Endodermal cell (in vitro differentiated cells): ENCODE measurements around the gene CUEDC1. TPM values are rescaled to one million over a fixed set of nuclear protein-coding genes. Genes with fewer than 3 reads are reported as not detected.

Source experiments
- DNase-seq: peaks from one replicate; pipeline ENCODE4 v3.0.0-alpha.2; 2017
- H3K27ac ChIP-seq: 2 replicates; pipeline ENCODE4 v1.5.1; 2013; ENCODE audit warnings: mild to moderate bottlenecking, low read depth, low read length, moderate library complexity
- H3K27me3 ChIP-seq: 2 replicates; pipeline ENCODE4 v1.6.1; 2013; ENCODE audit warnings: mild to moderate bottlenecking, low read length, moderate library complexity; ENCODE audit not compliant: insufficient read depth, control insufficient read depth, poor library complexity, severe bottlenecking
- H3K36me3 ChIP-seq: 2 replicates; pipeline ENCODE4 v1.7.0; 2013; ENCODE audit warnings: mild to moderate bottlenecking, low read length, moderate library complexity; ENCODE audit not compliant: control insufficient read depth, insufficient read depth
- H3K4me1 ChIP-seq: one replicate; pipeline ENCODE4 v1.7.0; 2013; ENCODE audit warnings: low read length; ENCODE audit not compliant: control insufficient read depth, insufficient read depth
- H3K4me3 ChIP-seq: 2 replicates; pipeline ENCODE4 v1.5.1; 2013; ENCODE audit warnings: mild to moderate bottlenecking, low read length, moderate library complexity
- H3K9ac ChIP-seq: 2 replicates; pipeline ENCODE4 v1.6.1; 2013; ENCODE audit warnings: mild to moderate bottlenecking, low read length, moderate library complexity; ENCODE audit not compliant: poor library complexity, severe bottlenecking; ENCODE audit errors: extremely low read depth
- H3K9me3 ChIP-seq: 2 replicates; pipeline ENCODE4 v1.6.1; 2013; ENCODE audit warnings: mild to moderate bottlenecking, low read length, moderate library complexity; ENCODE audit not compliant: control insufficient read depth
- H3K27ac Mint-ChIP-seq: 2 replicates; pipeline ENCODE4 v1.8.0; 2020; ENCODE audit warnings: mixed read lengths
- H3K27me3 Mint-ChIP-seq: 2 replicates; pipeline ENCODE4 v1.8.0; 2021; ENCODE audit warnings: mild to moderate bottlenecking, mixed read lengths; ENCODE audit not compliant: insufficient read depth
- H3K36me3 Mint-ChIP-seq: 2 replicates; pipeline ENCODE4 v1.8.0; 2020; ENCODE audit warnings: low read depth, mixed read lengths
- H3K4me1 Mint-ChIP-seq: 2 replicates; pipeline ENCODE4 v1.8.0; 2020; ENCODE audit warnings: mixed read lengths
- H3K4me3 Mint-ChIP-seq: 2 replicates; pipeline ENCODE4 v1.8.0; 2020; ENCODE audit warnings: mild to moderate bottlenecking, moderate library complexity, mixed read lengths
- H3K9me3 Mint-ChIP-seq: 2 replicates; pipeline ENCODE4 v1.8.0; 2020; ENCODE audit warnings: mild to moderate bottlenecking, mixed read lengths
- CTCF ChIP-seq: fragments of 200-600 bp; sonication (generic); conservative IDR thresholded peaks from 2 replicates; pipeline ENCODE4 v1.5.0; 2021; ENCODE audit warnings: antibody characterized with exemption, mild to moderate bottlenecking
- WGBS, 2 experiments: methylation state at CpG; one replicate each; pipeline versions ENCODE4 v1.1.5 to v1.1.7; 2013; ENCODE audit warnings: missing lambda C conversion rate in 2 of 2, mixed read lengths in 1 of 2; ENCODE audit not compliant: insufficient coverage in 1 of 2, insufficient read length in 1 of 2; 5-methylcytosine and 5-hydroxymethylcytosine counted together
- total RNA-seq, 2 donors: library from RNA; stranded (reverse); fragmentation: NEBNext Ultra II Directional in 1 of 2; extraction: Animal tissue kit (Norgen Biotek cat#: 25700) in 1 of 2; gene quantifications; 2 replicates in 1 of 2; 3 replicates in 1 of 2; pipeline ENCODE4 v1.2.1, GENCODE V29; 2021

The CUEDC1 gene
- total RNA-seq, 2 donors from 2014 or later: 11.0 to 18.7 TPM

GRCh38 chr17:57852092-57852954, 102.9 kb downstream of the CUEDC1 start:
- Mint-ChIP-seq H3K9me3 (no peaks in the 10 kb centered on the region), H3K4me3 (peak overlapping the region; percentile 99), H3K27ac (peak overlapping the region; percentile 83), H3K36me3 (peaks cover 15% of the 10 kb centered on the region), H3K27me3 (no peaks in the 10 kb centered on the region), H3K4me1 (peaks cover 46% of the 10 kb centered on the region)
- WGBS, 2 experiments: 51 to 75% methylated on average over 8 to 9 of the region's 9 CpGs
- Histone ChIP-seq H3K9me3 (no peaks in the 10 kb centered on the region), H3K4me1 (peaks cover 26% of the 10 kb centered on the region), H3K9ac (peak overlapping the region; percentile 42), H3K27me3 (no peaks in the 10 kb centered on the region), H3K36me3 (peaks cover 14% of the 10 kb centered on the region), H3K27ac (peak overlapping the region; percentile 56), H3K4me3 (peak overlapping the region; percentile 72)
- DNase-seq: peak; percentile 73
- no peak for TF ChIP-seq CTCF

DNA sequence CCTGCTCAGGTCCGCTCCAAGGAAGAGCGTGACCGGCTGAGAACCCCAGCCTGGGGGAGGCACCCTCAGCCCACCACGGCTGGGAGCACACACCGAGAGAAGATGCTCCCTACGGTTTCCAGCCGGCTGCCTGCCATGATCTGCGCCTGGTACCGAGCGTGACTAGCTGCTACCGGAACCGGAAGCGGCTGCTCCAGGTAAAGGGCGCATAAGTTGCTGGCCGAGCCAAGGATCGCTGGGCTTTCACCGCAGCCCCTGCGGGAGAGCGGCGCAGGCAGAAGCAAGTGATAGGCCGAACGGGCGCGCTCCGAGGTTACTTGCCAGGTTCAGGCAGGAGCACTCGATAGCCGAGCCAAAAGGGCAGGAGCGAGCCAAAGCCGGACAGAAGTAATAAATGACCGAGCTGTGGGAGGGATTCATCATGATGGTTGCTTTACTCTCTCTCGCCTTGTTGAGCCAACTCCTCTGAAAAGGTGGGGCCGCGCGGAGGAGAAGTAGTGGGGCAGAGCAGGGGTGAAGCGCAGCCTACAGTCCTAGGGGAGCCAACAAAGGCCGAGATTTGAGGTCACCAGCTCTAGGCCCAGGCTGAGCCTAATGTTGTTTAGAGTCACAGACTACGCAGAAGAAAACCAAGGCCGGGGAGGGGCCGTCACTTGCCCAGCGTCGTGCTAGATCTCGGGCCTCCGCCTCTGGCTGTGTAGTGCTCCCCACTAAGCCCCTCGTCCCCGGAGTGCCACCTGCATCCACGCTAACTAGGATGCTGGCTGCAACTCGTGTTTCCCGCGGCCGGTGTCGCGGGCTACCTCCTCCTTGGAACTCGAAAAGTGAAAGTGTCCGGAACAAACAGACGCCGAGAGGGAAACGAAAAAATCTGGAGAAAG, 105.1 kb downstream of the CUEDC1 start, which contains the start of gene MRPS23:
Gene MRPS23, minus strand, starts transcription at position 171 of the 881 bp plus-strand sequence. Its CDS starts 34 bp downstream, at position 137.
- no peaks in the 10 kb centered on the region for H3K9me3 Mint-ChIP-seq

More for the DNA sequence above, 105.1 kb downstream of the CUEDC1 start, which contains the start of gene MRPS23:
- no peak for TF ChIP-seq CTCF
- H3K36me3 ChIP-seq: peaks cover 26% of the 10 kb centered on the region
- peak within 1 kb of the TSS; percentile 99 for H3K4me3 Mint-ChIP-seq
- H3K4me1 ChIP-seq: peaks cover 16% of the 10 kb centered on the region
- WGBS, 2 experiments: 3 to 4% methylated on average over 42 to 57 of the region's 57 CpGs
- peaks cover 28% of the 10 kb centered on the region for H3K36me3 Mint-ChIP-seq
- peak; percentile 100 for DNase-seq
- peak within 1 kb of the TSS; percentile 65 for H3K9ac ChIP-seq
- H3K9me3 ChIP-seq: no peaks in the 10 kb centered on the region
- peak within 1 kb of the TSS; percentile 76 for H3K27ac ChIP-seq
- H3K27ac Mint-ChIP-seq: peak within 1 kb of the TSS; percentile 98
- H3K27me3 ChIP-seq: no peaks in the 10 kb centered on the region
- peaks cover 44% of the 10 kb centered on the region for H3K4me1 Mint-ChIP-seq
- no peaks in the 10 kb centered on the region for H3K27me3 Mint-ChIP-seq
- H3K4me3 ChIP-seq: peak within 1 kb of the TSS; percentile 100
